NCI-H2029 (cell line): ENCODE data around the gene WDR13.
A peak's percentile ranks its signal among the peaks of the same experiment; 100 is the strongest.
"Not testable (repeated sequence)": the region's sequence is repeated elsewhere in the genome, so short reads cannot be mapped to it uniquely, and the experiment has no call there.

ENCODE experiments used
- DNase-seq: peaks from one replicate; lab custom pipeline; 2025; lab: John Stamatoyannopoulos, UW

The WDR13 gene

GRCh38 chrX:48595929-48596328 lies 1.4 kb upstream of the WDR13 start:
- no peak for DNase-seq

- DNase-seq: no peak
Measured at GRCh38 chrX:48598614-48599013, 1.3 kb downstream of the WDR13 start.

- DNase-seq: no peak
Measured at GRCh38 chrX:48599341-48599740, 2.0 kb downstream of the WDR13 start.

GRCh38 chrX:48600226-48600625 lies 2.9 kb downstream of the WDR13 start:
- DNase-seq: no peak

- DNase-seq: no peak
Measured at GRCh38 chrX:48601741-48602394, 4.6 kb downstream of the WDR13 start.

- no peak for DNase-seq
Measured at GRCh38 chrX:48604701-48605100, 7.4 kb downstream of the WDR13 start.

- no peak for DNase-seq
Measured at GRCh38 chrX:48606091-48606490, 8.8 kb downstream of the WDR13 start.

- no peak for DNase-seq
Measured at GRCh38 chrX:48611703-48612102, 14.4 kb downstream of the WDR13 start.

GRCh38 chrX:48613502-48614160 lies 16.3 kb downstream of the WDR13 start:
- DNase-seq: no peak

- DNase-seq: no peak
Measured at GRCh38 chrX:48616576-48616975, 19.3 kb downstream of the WDR13 start.

GRCh38 chrX:48617542-48618340 lies 20.4 kb downstream of the WDR13 start:
- no peak for DNase-seq

GRCh38 chrX:48626401-48627298 lies 29.4 kb downstream of the WDR13 start:
- no peak for DNase-seq

- peak; percentile 49 for DNase-seq
Measured at GRCh38 chrX:48631376-48632090, 34.2 kb downstream of the WDR13 start.

GRCh38 chrX:48632207-48632606 lies 34.9 kb downstream of the WDR13 start:
- no peak for DNase-seq

- DNase-seq: no peak
Measured at GRCh38 chrX:48636301-48636700, 39.0 kb downstream of the WDR13 start.

GRCh38 chrX:48636776-48637175 lies 39.5 kb downstream of the WDR13 start:
- DNase-seq: no peak

- no peak for DNase-seq
Measured at GRCh38 chrX:48645669-48646068, 48.4 kb downstream of the WDR13 start.

- DNase-seq: no peak
Measured at GRCh38 chrX:48648336-48648751, 51.1 kb downstream of the WDR13 start.

GRCh38 chrX:48649102-48649501 lies 51.8 kb downstream of the WDR13 start:
- DNase-seq: no peak

- DNase-seq: not testable (repeated sequence)
Measured at GRCh38 chrX:48652055-48652579, 54.8 kb downstream of the WDR13 start.

GRCh38 chrX:48654746-48655145 lies 57.5 kb downstream of the WDR13 start:
- DNase-seq: not testable (repeated sequence)
